Retinal pigment epithelial cell (primary cell): Measurements from ENCODE around the gene PLEKHM3.

Experiments
- DNase-seq: peaks from one replicate; pipeline ENCODE4 v3.0.0-alpha.2; 2010; ENCODE audit warnings: low read depth
- H3K4me3 ChIP-seq: 2 replicates; pipeline ENCODE4 v1.5.1; 2011; ENCODE audit warnings: mild to moderate bottlenecking, low read length, control low read depth, moderate library complexity
- CTCF ChIP-seq: conservative IDR thresholded peaks from 2 replicates; pipeline ENCODE4 v1.5.1; 2011; ENCODE audit warnings: low read depth, low read length, control low read depth, inconsistent platforms

PLEKHM3 gene

GRCh38 chr2:207807516-207807915 lies 217.8 kb downstream of the PLEKHM3 start:
- TF ChIP-seq CTCF: no peak
- no peak for DNase-seq

GRCh38 chr2:207805566-207806226 lies 219.6 kb downstream of the PLEKHM3 start:
- TF ChIP-seq CTCF: no peak
- DNase-seq: no peak
- no peak overlapping the region for H3K4me3 ChIP-seq

More at GRCh38 chr2:207807516-207807915, 217.8 kb downstream of the PLEKHM3 start:
- H3K4me3 ChIP-seq: no peak overlapping the region

GRCh38 chr2:207802650-207803049 lies 222.7 kb downstream of the PLEKHM3 start:
- TF ChIP-seq CTCF: no peak
- no peak for DNase-seq
- no peak overlapping the region for H3K4me3 ChIP-seq

- TF ChIP-seq CTCF: no peak
- no peak for DNase-seq
- H3K4me3 ChIP-seq: no peak overlapping the region
These were observed 224.1 kb downstream of the PLEKHM3 start for GRCh38 chr2:207801259-207801658.

GRCh38 chr2:207796585-207797350 lies 228.6 kb downstream of the PLEKHM3 start:
- TF ChIP-seq CTCF: peak; percentile 4
- no peak overlapping the region for H3K4me3 ChIP-seq
- DNase-seq: no peak

- H3K4me3 ChIP-seq: no peak overlapping the region
- no peak for TF ChIP-seq CTCF
- no peak for DNase-seq
These were observed 233.0 kb downstream of the PLEKHM3 start for GRCh38 chr2:207792244-207792785.
